Activated CD8-positive, alpha-beta T cell treated with anti-CD3 and anti-CD28 coated beads for 36 hours (primary cell): ENCODE results near the gene ZNF766. TPM values are rescaled to one million over a fixed set of nuclear protein-coding genes. Genes with fewer than 3 reads are reported as not detected.

Experiments
- ATAC-seq: fragments of 200-7000 bp; cut with Tn5 transposase; one replicate; pipeline ENCODE4 v1.10.0; 2021; ENCODE audit warnings: mild to moderate bottlenecking, moderate library complexity
- CTCF ChIA-PET: fragments of 350-600 bp; sonication (Branson Sonifier 250); formaldehyde crosslinking; loops from one replicate; lab custom pipeline; 2021; ENCODE audit warnings: antibody characterized with exemption; lab: Charles Lee
- POLR2A ChIA-PET: fragments of 350-600 bp; sonication (Branson Sonifier 250); formaldehyde crosslinking; loops from one replicate; lab custom pipeline; 2021; ENCODE audit warnings: antibody characterized with exemption; lab: Charles Lee
- DNase-seq: peaks from one replicate; pipeline ENCODE4 v3.0.0-alpha.2; 2020
- H3K27ac Mint-ChIP-seq: one replicate; pipeline ENCODE4 v1.8.0; 2021; ENCODE audit warnings: mild to moderate bottlenecking, mixed read lengths
- H3K27me3 Mint-ChIP-seq: one replicate; pipeline ENCODE4 v1.8.0; 2021; ENCODE audit warnings: mixed read lengths
- H3K36me3 Mint-ChIP-seq: one replicate; pipeline ENCODE4 v1.8.0; 2021; ENCODE audit warnings: low read depth, mixed read lengths
- H3K4me1 Mint-ChIP-seq: one replicate; pipeline ENCODE4 v1.8.0; 2021; ENCODE audit warnings: low read depth, mixed read lengths
- H3K4me3 Mint-ChIP-seq: one replicate; pipeline ENCODE4 v1.8.0; 2021; ENCODE audit warnings: mild to moderate bottlenecking, moderate library complexity, mixed read lengths
- H3K9me3 Mint-ChIP-seq: one replicate; pipeline ENCODE4 v1.8.0; 2021; ENCODE audit warnings: mixed read lengths
- intact Hi-C: fragments of 100-400 bp; cut with micrococcal nuclease; formaldehyde crosslinking; loops from one replicate; pipeline ENCODE4 v1.10.0; 2022
- total RNA-seq, 2 experiments: library from RNA; stranded (reverse); gene quantifications; one replicate each; pipeline ENCODE4 v1.2.3, GENCODE V29; 2021
- TF ChIP-seq, protein P1 (sequence below): fragments of 200-600 bp; IDR thresholded peaks from one replicate; pipeline ENCODE4 v1.8.0; 2022; ENCODE audit warnings: antibody characterized with exemption, mild to moderate bottlenecking

ZNF766 gene
- total RNA-seq, 2 experiments from 2014 or later = 30.7 to 32.9 TPM

GRCh38 chr19:52224211-52224610, 45.2 kb upstream of the ZNF766 start:
- H3K27me3 Mint-ChIP-seq = no peaks in the 10 kb centered on the region
- H3K36me3 Mint-ChIP-seq = peaks cover 70% of the 10 kb centered on the region
- TF ChIP-seq, protein P1, sequence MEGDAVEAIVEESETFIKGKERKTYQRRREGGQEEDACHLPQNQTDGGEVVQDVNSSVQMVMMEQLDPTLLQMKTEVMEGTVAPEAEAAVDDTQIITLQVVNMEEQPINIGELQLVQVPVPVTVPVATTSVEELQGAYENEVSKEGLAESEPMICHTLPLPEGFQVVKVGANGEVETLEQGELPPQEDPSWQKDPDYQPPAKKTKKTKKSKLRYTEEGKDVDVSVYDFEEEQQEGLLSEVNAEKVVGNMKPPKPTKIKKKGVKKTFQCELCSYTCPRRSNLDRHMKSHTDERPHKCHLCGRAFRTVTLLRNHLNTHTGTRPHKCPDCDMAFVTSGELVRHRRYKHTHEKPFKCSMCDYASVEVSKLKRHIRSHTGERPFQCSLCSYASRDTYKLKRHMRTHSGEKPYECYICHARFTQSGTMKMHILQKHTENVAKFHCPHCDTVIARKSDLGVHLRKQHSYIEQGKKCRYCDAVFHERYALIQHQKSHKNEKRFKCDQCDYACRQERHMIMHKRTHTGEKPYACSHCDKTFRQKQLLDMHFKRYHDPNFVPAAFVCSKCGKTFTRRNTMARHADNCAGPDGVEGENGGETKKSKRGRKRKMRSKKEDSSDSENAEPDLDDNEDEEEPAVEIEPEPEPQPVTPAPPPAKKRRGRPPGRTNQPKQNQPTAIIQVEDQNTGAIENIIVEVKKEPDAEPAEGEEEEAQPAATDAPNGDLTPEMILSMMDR = no peak
- H3K9me3 Mint-ChIP-seq = no peaks in the 10 kb centered on the region
- H3K4me1 Mint-ChIP-seq = peaks cover 12% of the 10 kb centered on the region
- intact Hi-C loops = no loop called here
- no peak overlapping the region for H3K4me3 Mint-ChIP-seq
- peak overlapping the region; percentile 31 for H3K27ac Mint-ChIP-seq
- ChIA-PET POLR2A (no interaction called here), CTCF (interaction anchor here (1.2 kb wide), 1 partner anchor 13 kb away, joined by 4 read pairs; no protein-coding TSS in a partner anchor)
- no peak for DNase-seq
- ATAC-seq = no peak

DNA sequence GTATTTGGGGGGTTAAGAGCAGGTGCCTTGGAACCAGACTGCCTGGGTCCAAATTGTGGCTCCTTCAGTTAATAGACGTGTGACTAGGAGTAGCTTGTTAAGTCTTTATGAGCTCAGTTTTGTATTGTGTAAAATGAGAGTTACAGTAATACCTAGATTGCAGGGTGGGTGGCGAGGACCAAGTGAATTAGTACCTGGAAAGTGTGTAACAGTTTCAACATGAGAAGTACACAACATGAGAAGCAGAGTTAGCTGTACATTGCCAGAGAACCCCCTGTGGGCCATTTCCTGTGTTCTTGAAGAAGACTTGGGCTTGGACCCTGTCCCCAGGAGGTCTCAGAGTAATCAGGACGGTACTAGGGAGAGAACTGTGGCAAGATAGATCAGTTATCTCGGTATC, 42.7 kb upstream of the ZNF766 start:
- no peak overlapping the region for H3K4me3 Mint-ChIP-seq
- H3K27me3 Mint-ChIP-seq = no peaks in the 10 kb centered on the region
- TF ChIP-seq, protein P1 = no peak
- intact Hi-C loops = no loop called here
- peak overlapping the region; percentile 75 for H3K27ac Mint-ChIP-seq
- ATAC-seq (peak; percentile 53), DNase-seq (peak; percentile 19)
- ChIA-PET POLR2A (interaction anchor here (1.4 kb wide), 1 partner anchor 27 kb away, joined by 5 read pairs; no protein-coding TSS in a partner anchor), CTCF (no interaction called here)
- H3K4me1 Mint-ChIP-seq = peaks cover 16% of the 10 kb centered on the region
- H3K36me3 Mint-ChIP-seq = peaks cover 51% of the 10 kb centered on the region
- no peaks in the 10 kb centered on the region for H3K9me3 Mint-ChIP-seq

DNA sequence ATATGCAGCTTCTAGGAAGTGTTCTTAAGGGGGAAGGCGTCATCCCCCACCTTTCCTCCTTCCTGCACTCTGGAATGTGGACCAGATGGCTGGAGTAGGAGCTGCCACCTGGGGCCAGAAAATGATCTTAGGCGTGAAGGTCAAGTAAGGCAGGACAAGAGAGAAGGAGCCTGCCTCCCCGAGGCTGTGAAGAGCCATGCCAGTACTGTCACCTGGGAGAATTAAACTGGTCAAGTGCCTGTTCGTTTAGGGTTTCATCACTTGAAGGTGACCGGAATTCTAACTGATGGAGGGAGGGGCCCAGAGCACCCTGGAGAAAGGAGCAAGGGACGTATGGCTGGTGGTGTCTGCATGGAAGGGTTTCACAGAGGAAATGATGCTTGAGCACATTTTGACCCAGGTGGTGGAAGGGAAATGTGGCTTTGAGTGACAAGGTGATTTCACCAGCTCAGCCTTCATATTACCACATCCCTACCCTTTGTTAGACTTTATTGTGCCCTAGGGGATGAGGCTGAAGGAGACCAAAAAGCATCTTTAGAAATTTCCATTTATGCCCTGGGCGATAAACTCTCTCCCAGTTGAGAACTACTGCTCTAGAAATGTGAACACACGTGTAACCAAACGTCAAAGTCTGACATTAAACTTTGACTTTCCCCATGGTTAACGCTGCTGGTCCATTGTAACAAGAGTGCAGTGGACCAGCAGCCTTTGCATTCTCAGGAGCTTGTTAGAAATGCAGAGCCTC, 42.0 kb upstream of the ZNF766 start:
- Mint-ChIP-seq H3K27me3 (no peaks in the 10 kb centered on the region), H3K4me3 (no peak overlapping the region), H3K27ac (peak overlapping the region; percentile 75), H3K4me1 (peaks cover 16% of the 10 kb centered on the region), H3K36me3 (peaks cover 45% of the 10 kb centered on the region), H3K9me3 (no peaks in the 10 kb centered on the region)
- ChIA-PET CTCF (no interaction called here), POLR2A (interaction anchor here (1.4 kb wide), 1 partner anchor 27 kb away, joined by 5 read pairs; no protein-coding TSS in a partner anchor)
- intact Hi-C loops = no loop called here
- TF ChIP-seq, protein P1 = no peak
- no peak for DNase-seq
- ATAC-seq = no peak

DNA sequence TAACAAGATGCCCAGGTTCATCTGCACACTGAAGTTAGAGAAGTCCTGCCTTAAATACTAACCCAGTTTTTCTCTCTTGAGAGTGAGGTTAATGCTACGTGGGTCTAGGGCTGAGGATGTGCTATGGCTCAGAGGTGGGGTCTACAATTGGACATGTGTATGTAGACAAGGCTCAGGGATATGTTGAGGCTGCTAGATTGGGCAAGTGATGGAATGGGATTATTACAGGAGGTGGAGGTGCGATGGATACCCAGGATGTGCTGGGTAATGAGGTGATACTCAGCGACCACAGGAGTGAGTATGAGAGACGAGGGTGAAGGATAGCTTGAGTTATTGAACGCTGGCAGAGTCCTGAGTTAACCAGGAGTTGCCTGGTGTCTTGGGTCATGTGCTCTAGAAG, 41.4 kb upstream of the ZNF766 start:
- peaks cover 44% of the 10 kb centered on the region for H3K36me3 Mint-ChIP-seq
- peak overlapping the region; percentile 11 for H3K27ac Mint-ChIP-seq
- DNase-seq (no peak), ATAC-seq (no peak)
- no peak overlapping the region for H3K4me3 Mint-ChIP-seq
- no peaks in the 10 kb centered on the region for H3K27me3 Mint-ChIP-seq
- intact Hi-C loops = no loop called here
- POLR2A ChIA-PET = no interaction called here
- no peaks in the 10 kb centered on the region for H3K9me3 Mint-ChIP-seq
- CTCF ChIA-PET = interaction anchor here (1.5 kb wide), 1 partner anchor 10 kb away, joined by 7 read pairs; no protein-coding TSS in a partner anchor
- H3K4me1 Mint-ChIP-seq = peaks cover 16% of the 10 kb centered on the region
- TF ChIP-seq, protein P1 = no peak

- Mint-ChIP-seq H3K27me3 (no peaks in the 10 kb centered on the region), H3K9me3 (no peaks in the 10 kb centered on the region), H3K36me3 (peaks cover 29% of the 10 kb centered on the region), H3K4me1 (peaks cover 16% of the 10 kb centered on the region), H3K27ac (no peak overlapping the region), H3K4me3 (no peak overlapping the region)
- intact Hi-C loops = no loop called here
- no peak for DNase-seq
- ChIA-PET POLR2A (interaction anchor here (1.0 to 2.6 kb wide), 4 partner anchors 10 to 36 kb away, joined by 3 to 6 read pairs (median 4); no protein-coding TSS in a partner anchor), CTCF (interaction anchor here (1.0 to 1.5 kb wide), 2 partner anchors 8 to 40 kb away, joined by 3 to 7 read pairs; no protein-coding TSS in a partner anchor)
- no peak for ATAC-seq
- TF ChIP-seq, protein P1 = no peak
These were observed 39.9 kb upstream of the ZNF766 start for GRCh38 chr19:52229524-52229923.
